Activated CD8-positive, alpha-beta T cell treated with anti-CD3 and anti-CD28 coated beads for 36 hours (primary cell): ENCODE measurements around the gene CCDC82. TPM values are rescaled to one million over a fixed set of nuclear protein-coding genes. Genes with fewer than 3 reads are reported as not detected.
A peak's percentile ranks its signal among the peaks of the same experiment; 100 is the strongest.
"Not testable (repeated sequence)": the region's sequence is repeated elsewhere in the genome, so short reads cannot be mapped to it uniquely, and the experiment has no call there.

ENCODE experiments used
- ATAC-seq: fragments of 200-7000 bp; cut with Tn5 transposase; one replicate; pipeline ENCODE4 v1.10.0; 2021; ENCODE audit warnings: mild to moderate bottlenecking, moderate library complexity
- CTCF ChIA-PET: fragments of 350-600 bp; sonication (Branson Sonifier 250); formaldehyde crosslinking; loops from one replicate; lab custom pipeline; 2021; ENCODE audit warnings: antibody characterized with exemption; lab: Charles Lee
- POLR2A ChIA-PET: fragments of 350-600 bp; sonication (Branson Sonifier 250); formaldehyde crosslinking; loops from one replicate; lab custom pipeline; 2021; ENCODE audit warnings: antibody characterized with exemption; lab: Charles Lee
- DNase-seq: peaks from one replicate; pipeline ENCODE4 v3.0.0-alpha.2; 2020
- H3K27ac Mint-ChIP-seq: one replicate; pipeline ENCODE4 v1.8.0; 2021; ENCODE audit warnings: mild to moderate bottlenecking, mixed read lengths
- H3K27me3 Mint-ChIP-seq: one replicate; pipeline ENCODE4 v1.8.0; 2021; ENCODE audit warnings: mixed read lengths
- H3K36me3 Mint-ChIP-seq: one replicate; pipeline ENCODE4 v1.8.0; 2021; ENCODE audit warnings: low read depth, mixed read lengths
- H3K4me1 Mint-ChIP-seq: one replicate; pipeline ENCODE4 v1.8.0; 2021; ENCODE audit warnings: low read depth, mixed read lengths
- H3K4me3 Mint-ChIP-seq: one replicate; pipeline ENCODE4 v1.8.0; 2021; ENCODE audit warnings: mild to moderate bottlenecking, moderate library complexity, mixed read lengths
- H3K9me3 Mint-ChIP-seq: one replicate; pipeline ENCODE4 v1.8.0; 2021; ENCODE audit warnings: mixed read lengths
- CTCF ChIP-seq: fragments of 200-600 bp; IDR thresholded peaks from one replicate; pipeline ENCODE4 v1.8.0; 2022; ENCODE audit warnings: antibody characterized with exemption, mild to moderate bottlenecking
- intact Hi-C: fragments of 100-400 bp; cut with micrococcal nuclease; formaldehyde crosslinking; loops from one replicate; pipeline ENCODE4 v1.10.0; 2022
- total RNA-seq, 2 experiments: library from RNA; stranded (reverse); gene quantifications; one replicate each; pipeline ENCODE4 v1.2.3, GENCODE V29; 2021

Gene CCDC82
- total RNA-seq: 10 to 100 TPM; 25.3 to 27.0 TPM

DNA sequence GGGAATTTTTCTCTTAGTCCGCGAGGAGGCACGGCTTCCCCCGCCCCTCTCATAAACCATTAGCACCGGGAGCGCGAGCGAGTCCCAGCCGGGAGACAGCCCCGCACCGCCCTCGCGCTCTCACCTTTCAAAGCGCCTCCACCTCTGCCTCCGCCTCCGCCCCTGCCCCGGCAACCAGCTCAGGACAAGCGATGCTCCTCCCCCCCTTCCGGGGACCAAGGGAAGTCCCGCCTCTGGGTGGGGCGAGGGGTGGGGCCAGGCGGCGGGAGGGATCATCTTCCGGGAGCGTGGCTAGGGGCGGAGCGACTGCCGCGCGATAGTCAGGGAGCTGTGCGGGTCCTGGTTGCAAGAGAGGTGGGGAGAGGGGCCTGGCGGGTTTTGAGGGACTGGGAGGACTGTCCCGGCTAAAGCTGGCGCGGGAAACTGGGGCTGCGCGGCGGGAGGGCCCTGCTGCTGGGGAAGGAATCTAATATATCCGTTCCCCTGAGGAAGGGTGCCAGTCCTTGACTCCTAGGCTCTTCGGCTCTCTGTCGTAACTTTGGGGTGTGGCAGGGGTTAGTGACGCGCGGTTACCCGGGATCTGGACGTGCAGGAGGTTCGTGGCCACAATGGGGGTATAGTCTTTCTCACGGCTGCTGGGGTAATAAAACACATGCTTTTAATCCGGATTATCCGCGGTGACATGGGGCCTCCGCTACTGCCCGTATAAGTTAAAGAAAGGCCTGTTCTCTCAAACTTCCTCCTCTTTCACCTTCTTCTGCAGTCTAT lies at the start of gene CCDC82, which contains the start of gene JRKL:
TSS of gene CCDC82 (minus strand) at position 193 of the 768 bp plus-strand sequence. CDS start 5,165 bp downstream, outside the sequence.
TSS of gene JRKL (plus strand) at position 294 of the 768 bp plus-strand sequence. CDS start 637 bp downstream, outside the sequence.
- ChIA-PET POLR2A (interaction anchor here (0.7 to 2.1 kb wide), 6 partner anchors 47 to 600 kb away, joined by 3 to 6 read pairs (median 4); partner anchors contain the start of genes CEP57, FAM76B and MAML2), CTCF (interaction anchor here (1.0 to 3.2 kb wide), 8 partner anchors 35 to 554 kb away, joined by 3 to 26 read pairs (median 6); partner anchors contain the start of gene MAML2)
- peak; percentile 99 for DNase-seq
- Mint-ChIP-seq H3K36me3 (peaks cover 30% of the 10 kb centered on the region), H3K4me3 (peak within 1 kb of the TSS; percentile 89), H3K27me3 (no peaks in the 10 kb centered on the region), H3K4me1 (peaks cover 48% of the 10 kb centered on the region), H3K9me3 (peaks cover 4% of the 10 kb centered on the region), H3K27ac (peak within 1 kb of the TSS; percentile 96)
- intact Hi-C loops: loop anchor here (5.0 to 10.0 kb wide), 3 partner anchors 48 to 555 kb away; partner anchors contain the start of gene MAML2
- ATAC-seq: peak; percentile 98
- TF ChIP-seq CTCF: no peak

- H3K27ac Mint-ChIP-seq, H3K4me1 Mint-ChIP-seq, H3K9me3 Mint-ChIP-seq, ATAC-seq, POLR2A ChIA-PET, H3K4me3 Mint-ChIP-seq, DNase-seq, intact Hi-C loops, CTCF ChIA-PET, H3K36me3 Mint-ChIP-seq: not testable (repeated sequence)
- H3K27me3 Mint-ChIP-seq: peaks cover 38% of the 10 kb centered on the region
These were observed 42.9 kb upstream of the CCDC82 start for GRCh38 chr11:96432654-96433053.

GRCh38 chr11:96430668-96431067 lies 41.0 kb upstream of the CCDC82 start:
- H3K27me3 Mint-ChIP-seq: peaks cover 34% of the 10 kb centered on the region

GRCh38 chr11:96424693-96425092 lies 35.0 kb upstream of the CCDC82 start:
- DNase-seq (no peak), ATAC-seq (no peak)
- Mint-ChIP-seq H3K36me3 (no peaks in the 10 kb centered on the region), H3K27me3 (peaks cover 32% of the 10 kb centered on the region), H3K4me1 (peaks cover 4% of the 10 kb centered on the region), H3K4me3 (no peak overlapping the region), H3K27ac (no peak overlapping the region), H3K9me3 (no peaks in the 10 kb centered on the region)
- TF ChIP-seq CTCF: no peak
- intact Hi-C loops: loop anchor here (5.0 kb wide), 1 partner anchor 587 kb away; no protein-coding TSS in a partner anchor
- ChIA-PET POLR2A (no interaction called here), CTCF (interaction anchor here (1.0 to 3.7 kb wide), 4 partner anchors 11 to 588 kb away, joined by 3 to 29 read pairs (median 4); partner anchors contain the start of genes CCDC82 and JRKL)

More at GRCh38 chr11:96430668-96431067, 41.0 kb upstream of the CCDC82 start:
- POLR2A ChIA-PET: no interaction called here
- no peak for DNase-seq
- H3K4me1 Mint-ChIP-seq: no peaks in the 10 kb centered on the region
- no peak overlapping the region for H3K27ac Mint-ChIP-seq
- H3K9me3 Mint-ChIP-seq: no peaks in the 10 kb centered on the region
- H3K4me3 Mint-ChIP-seq: no peak overlapping the region
- TF ChIP-seq CTCF: no peak
- no peaks in the 10 kb centered on the region for H3K36me3 Mint-ChIP-seq
- no peak for ATAC-seq
- intact Hi-C loops: no loop called here
- CTCF ChIA-PET: no interaction called here

- H3K27ac Mint-ChIP-seq: no peak overlapping the region
- DNase-seq (no peak), ATAC-seq (no peak)
- no peak for TF ChIP-seq CTCF
- ChIA-PET CTCF (interaction anchor here (1.3 to 1.9 kb wide), 2 partner anchors 11 to 569 kb away, joined by 3 to 4 read pairs; no protein-coding TSS in a partner anchor), POLR2A (no interaction called here)
- H3K9me3 Mint-ChIP-seq: no peaks in the 10 kb centered on the region
- intact Hi-C loops: no loop called here
- H3K27me3 Mint-ChIP-seq: peaks cover 22% of the 10 kb centered on the region
- no peak overlapping the region for H3K4me3 Mint-ChIP-seq
- H3K4me1 Mint-ChIP-seq: peaks cover 6% of the 10 kb centered on the region
- H3K36me3 Mint-ChIP-seq: no peaks in the 10 kb centered on the region
These were observed 23.7 kb upstream of the CCDC82 start for GRCh38 chr11:96413408-96413807.
